OCI-LY3 (cell line): Measurements from ENCODE around the gene ZNF493.

Source experiments
- H2AFZ ChIP-seq: fragments of 200-600, 300-600 bp; shearing (Covaris generic); 2 replicates; pipeline ENCODE4 v1.6.0; 2014; ENCODE audit warnings: antibody characterized with exemption, low read depth, low read length
- H3K27ac ChIP-seq: fragments of 200-600, 300-600 bp; sonication (generic); 2 replicates; pipeline ENCODE4 v1.5.1; 2014; ENCODE audit warnings: mild to moderate bottlenecking, low read length, moderate library complexity, mixed read lengths
- H3K27me3 ChIP-seq: fragments of 200-600, 300-600 bp; sonication (generic); 2 replicates; pipeline ENCODE4 v1.6.1; 2014; ENCODE audit warnings: low read depth, low read length, mixed read lengths
- H3K36me3 ChIP-seq: fragments of 200-600, 300-600 bp; sonication (generic); replicated peaks from 2 replicates; pipeline ENCODE3; 2014; ENCODE audit warnings: low read depth, low read length, mixed read lengths
- H3K4me1 ChIP-seq: fragments of 300-600, 200-600 bp; sonication (generic); 2 replicates; pipeline ENCODE4 v1.6.1; 2014; ENCODE audit warnings: low read length, mixed read lengths
- H3K4me2 ChIP-seq: fragments of 200-600, 300-600 bp; sonication (generic); 2 replicates; pipeline ENCODE4 v1.6.1; 2014; ENCODE audit warnings: low read length, mixed read lengths
- H3K4me3 ChIP-seq: fragments of 300-600, 200-600 bp; sonication (generic); 2 replicates; pipeline ENCODE4 v1.5.1; 2014; ENCODE audit warnings: antibody characterized with exemption, mild to moderate bottlenecking, low read length, moderate library complexity
- H3K79me2 ChIP-seq: fragments of 300-600, 200-600 bp; shearing (Covaris generic); 2 replicates; pipeline ENCODE4 v1.6.1; 2014; ENCODE audit warnings: mild to moderate bottlenecking, low read length, mixed read lengths
- H3K9ac ChIP-seq: fragments of 300-600, 200-600 bp; shearing (Covaris generic); 2 replicates; pipeline ENCODE4 v1.6.0; 2014; ENCODE audit warnings: mild to moderate bottlenecking, low read length, moderate library complexity
- H3K9me3 ChIP-seq: fragments of 200-600, 300-600 bp; shearing (Covaris generic); 2 replicates; pipeline ENCODE4 v1.6.1; 2014; ENCODE audit warnings: low read length, mixed read lengths; ENCODE audit not compliant: insufficient read depth
- H4K20me1 ChIP-seq: fragments of 200-600, 300-600 bp; sonication (generic); 2 replicates; pipeline ENCODE4 v1.6.1; 2016; ENCODE audit warnings: low read length, mixed read lengths; ENCODE audit not compliant: insufficient read depth
- CTCF ChIP-seq: fragments of 200-600, 300-600 bp; sonication (generic); IDR thresholded peaks from 2 replicates; pipeline ENCODE4 v1.5.1; 2014; ENCODE audit warnings: antibody characterized with exemption, low read length, low read depth
- EZH2phosphoT487 ChIP-seq: fragments of 200-600 bp; shearing (Covaris generic); IDR thresholded peaks from 2 replicates; pipeline ENCODE4 v1.6.1; 2018; ENCODE audit warnings: antibody characterized with exemption, mixed run types, low read depth

The ZNF493 gene

GRCh38 chr19:21383980-21384582 is 12.9 kb upstream of the ZNF493 start:
- Histone ChIP-seq H3K9ac (no peak overlapping the region), H3K27me3 (no peaks in the 10 kb centered on the region), H3K4me1 (no peaks in the 10 kb centered on the region), H3K9me3 (peaks cover 60% of the 10 kb centered on the region), H3K36me3 (peaks cover 54% of the 10 kb centered on the region), H3K79me2 (no peaks in the 10 kb centered on the region), H3K4me2 (no peak overlapping the region), H3K27ac (no peak overlapping the region), H2AFZ (no peak overlapping the region), H4K20me1 (no peaks in the 10 kb centered on the region), H3K4me3 (no peak overlapping the region)
- TF ChIP-seq CTCF (no peak), EZH2phosphoT487 (no peak)

- H3K27ac ChIP-seq = no peak overlapping the region
- H3K79me2 ChIP-seq = peaks cover 27% of the 10 kb centered on the region
- TF ChIP-seq EZH2phosphoT487 = no peak
- TF ChIP-seq CTCF = no peak
- no peak overlapping the region for H3K4me3 ChIP-seq
- H2AFZ ChIP-seq = no peak overlapping the region
- no peak overlapping the region for H3K9ac ChIP-seq
- no peaks in the 10 kb centered on the region for H4K20me1 ChIP-seq
- no peaks in the 10 kb centered on the region for H3K27me3 ChIP-seq
- no peak overlapping the region for H3K4me2 ChIP-seq
- peaks cover 32% of the 10 kb centered on the region for H3K36me3 ChIP-seq
- H3K9me3 ChIP-seq = peaks cover 4% of the 10 kb centered on the region; the same call in 1 of the 2 replicates
- peaks cover 6% of the 10 kb centered on the region for H3K4me1 ChIP-seq
These were observed 812 bp upstream of the ZNF493 start for GRCh38 chr19:21396121-21396520.

- TF ChIP-seq CTCF = no peak
- no peak for TF ChIP-seq EZH2phosphoT487
- Histone ChIP-seq H3K4me2 (no peak overlapping the region), H2AFZ (no peak overlapping the region), H3K27me3 (no peaks in the 10 kb centered on the region), H3K4me1 (peaks cover 6% of the 10 kb centered on the region), H3K9ac (no peak overlapping the region), H3K36me3 (peaks cover 48% of the 10 kb centered on the region), H3K4me3 (no peak overlapping the region), H3K27ac (no peak overlapping the region), H4K20me1 (no peaks in the 10 kb centered on the region), H3K79me2 (peaks cover 39% of the 10 kb centered on the region), H3K9me3 (peaks cover 9% of the 10 kb centered on the region; the same call in 1 of the 2 replicates)
These were observed 1.9 kb downstream of the ZNF493 start for GRCh38 chr19:21398851-21399250.

GRCh38 chr19:21402303-21402985 is 5.5 kb downstream of the ZNF493 start:
- no peak overlapping the region for H2AFZ ChIP-seq
- H3K79me2 ChIP-seq = peaks cover 36% of the 10 kb centered on the region
- no peak overlapping the region for H3K27ac ChIP-seq
- H3K4me3 ChIP-seq = no peak overlapping the region
- no peaks in the 10 kb centered on the region for H3K27me3 ChIP-seq
- no peak overlapping the region for H3K4me2 ChIP-seq
- no peak for TF ChIP-seq CTCF
- no peaks in the 10 kb centered on the region for H4K20me1 ChIP-seq
- H3K36me3 ChIP-seq = peaks cover 75% of the 10 kb centered on the region
- H3K9ac ChIP-seq = no peak overlapping the region
- peaks cover 13% of the 10 kb centered on the region for H3K9me3 ChIP-seq
- peaks cover 6% of the 10 kb centered on the region for H3K4me1 ChIP-seq
